SU-DHL-6 (cell line): ENCODE measurements around the gene MCM9.

Source experiments
- H2AFZ ChIP-seq: fragments of 200-600 bp; sonication (generic); 2 replicates; pipeline ENCODE4 v1.6.1; 2014; ENCODE audit warnings: low read depth, mild to moderate bottlenecking, moderate library complexity, mixed read lengths, antibody characterized with exemption, low read length; ENCODE audit not compliant: severe bottlenecking
- H3F3A ChIP-seq: fragments of 200-600 bp; shearing (Covaris generic); 2 replicates; pipeline ENCODE4 v1.6.0; 2016; ENCODE audit warnings: antibody characterized with exemption, mild to moderate bottlenecking; ENCODE audit not compliant: insufficient read depth
- H3K27ac ChIP-seq: fragments of 200-600 bp; sonication (generic); 2 replicates; pipeline ENCODE4 v1.5.1; 2016; ENCODE audit warnings: low read depth, mild to moderate bottlenecking, low read length, moderate library complexity, mixed read lengths
- H3K27me3 ChIP-seq: fragments of 200-600 bp; sonication (generic), shearing (Covaris generic); 2 replicates; pipeline ENCODE4 v1.6.0; 2014; ENCODE audit warnings: mild to moderate bottlenecking, low read length
- H3K36me3 ChIP-seq: fragments of 200-600 bp; sonication (generic); 2 replicates; pipeline ENCODE4 v1.6.1; 2014; ENCODE audit warnings: mild to moderate bottlenecking, low read length, mixed read lengths
- H3K4me2 ChIP-seq: fragments of 300-600, 200-600 bp; shearing (Covaris generic), sonication (generic); 2 replicates; pipeline ENCODE4 v1.6.0; 2014; ENCODE audit warnings: low read length, low read depth, mild to moderate bottlenecking; ENCODE audit not compliant: poor library complexity, severe bottlenecking
- H3K4me3 ChIP-seq: fragments of 200-600 bp; sonication (generic); 2 replicates; pipeline ENCODE4 v1.5.1; 2014; ENCODE audit warnings: antibody characterized with exemption, low read length, mild to moderate bottlenecking, mixed read lengths; ENCODE audit not compliant: insufficient read depth, poor library complexity, severe bottlenecking
- H3K79me2 ChIP-seq: fragments of 200-600 bp; sonication (generic); 2 replicates; pipeline ENCODE4 v1.6.1; 2014; ENCODE audit warnings: mild to moderate bottlenecking, low read length, moderate library complexity; ENCODE audit not compliant: insufficient read depth
- H3K9ac ChIP-seq: fragments of 200-600 bp; sonication (generic); 2 replicates; pipeline ENCODE4 v1.7.0; 2014; ENCODE audit warnings: mild to moderate bottlenecking, low read length
- H3K9me2 ChIP-seq: fragments of 200-600 bp; sonication (generic); replicated peaks from 2 replicates; pipeline ENCODE4 v1.6.1; 2014; ENCODE audit warnings: low read length; ENCODE audit not compliant: insufficient read depth
- H3K9me3 ChIP-seq: fragments of 200-600 bp; sonication (generic); 2 replicates; pipeline ENCODE4 v1.6.1; 2014; ENCODE audit warnings: low read length, mixed read lengths; ENCODE audit not compliant: insufficient read depth
- H4K20me1 ChIP-seq: fragments of 200-600 bp; sonication (generic); 2 replicates; pipeline ENCODE4 v1.6.1; 2014; ENCODE audit warnings: low read depth, mild to moderate bottlenecking, antibody characterized with exemption, low read length, moderate library complexity, mixed read lengths
- CTCF ChIP-seq: fragments of 200-600 bp; sonication (generic); IDR thresholded peaks from one replicate; pipeline ENCODE4 v1.5.1; 2017; ENCODE audit warnings: antibody characterized with exemption, mild to moderate bottlenecking, low read length, moderate library complexity; ENCODE audit not compliant: insufficient read depth, poor library complexity, severe bottlenecking
- EZH2phosphoT487 ChIP-seq: fragments of 200-600 bp; sonication (generic), shearing (Covaris generic); conservative IDR thresholded peaks from 2 replicates; pipeline ENCODE4 v1.6.1; 2018; ENCODE audit warnings: mild to moderate bottlenecking, antibody characterized with exemption, low read length, moderate library complexity, mixed read lengths

MCM9 gene

GRCh38 chr6:118886641-118887040 lies 48.3 kb downstream of the MCM9 start:
- Histone ChIP-seq H3K36me3 (no peaks in the 10 kb centered on the region), H4K20me1 (no peaks in the 10 kb centered on the region), H3K9me2 (no peaks in the 10 kb centered on the region), H3K9me3 (no peaks in the 10 kb centered on the region), H3K4me2 (no peak overlapping the region), H3F3A (peaks cover 15% of the 10 kb centered on the region), H3K79me2 (peaks cover 16% of the 10 kb centered on the region), H3K9ac (no peak overlapping the region), H3K27ac (no peak overlapping the region), H3K4me3 (no peak overlapping the region), H3K27me3 (no peaks in the 10 kb centered on the region), H2AFZ (no peak overlapping the region)
- TF ChIP-seq EZH2phosphoT487 (no peak), CTCF (no peak)

GRCh38 chr6:118882314-118882905 lies 52.5 kb downstream of the MCM9 start:
- Histone ChIP-seq H3K9me3 (no peaks in the 10 kb centered on the region), H3K9ac (no peak overlapping the region), H3K36me3 (no peaks in the 10 kb centered on the region), H3K9me2 (no peaks in the 10 kb centered on the region), H3F3A (peaks cover 5% of the 10 kb centered on the region), H3K4me3 (no peak overlapping the region), H3K27ac (no peak overlapping the region), H3K79me2 (peaks cover 12% of the 10 kb centered on the region), H2AFZ (no peak overlapping the region), H4K20me1 (no peaks in the 10 kb centered on the region), H3K27me3 (no peaks in the 10 kb centered on the region), H3K4me2 (no peak overlapping the region)
- no peak for TF ChIP-seq EZH2phosphoT487
- no peak for TF ChIP-seq CTCF

GRCh38 chr6:118881440-118882313 lies 53.3 kb downstream of the MCM9 start:
- Histone ChIP-seq H3K27ac (no peak overlapping the region), H4K20me1 (no peaks in the 10 kb centered on the region), H3F3A (peaks cover 5% of the 10 kb centered on the region), H3K9me2 (no peaks in the 10 kb centered on the region), H3K9ac (no peak overlapping the region), H3K27me3 (no peaks in the 10 kb centered on the region), H3K36me3 (no peaks in the 10 kb centered on the region), H3K79me2 (peaks cover 12% of the 10 kb centered on the region), H2AFZ (no peak overlapping the region), H3K4me3 (no peak overlapping the region), H3K9me3 (no peaks in the 10 kb centered on the region), H3K4me2 (peak overlapping the region; percentile 14)
- no peak for TF ChIP-seq EZH2phosphoT487
- TF ChIP-seq CTCF, result no peak
